HG02938 (cell line): Measurements from ENCODE around the gene AGBL1.
A peak's percentile ranks its signal among the peaks of the same experiment; 100 is the strongest.

ENCODE experiments used
- ATAC-seq: cut with Tn5 transposase; IDR thresholded peaks from one replicate; pipeline ENCODE4 v1.9.1; 2021; ENCODE audit warnings: mild to moderate bottlenecking, moderate library complexity; ENCODE audit not compliant: unreplicated experiment

The AGBL1 gene

GRCh38 chr15:86162641-86163040 lies 83.0 kb downstream of the AGBL1 start:
- no peak for ATAC-seq

- no peak for ATAC-seq
These were observed 84.1 kb downstream of the AGBL1 start for GRCh38 chr15:86163816-86164215.

GRCh38 chr15:86164232-86164898 lies 84.7 kb downstream of the AGBL1 start:
- no peak for ATAC-seq

DNA sequence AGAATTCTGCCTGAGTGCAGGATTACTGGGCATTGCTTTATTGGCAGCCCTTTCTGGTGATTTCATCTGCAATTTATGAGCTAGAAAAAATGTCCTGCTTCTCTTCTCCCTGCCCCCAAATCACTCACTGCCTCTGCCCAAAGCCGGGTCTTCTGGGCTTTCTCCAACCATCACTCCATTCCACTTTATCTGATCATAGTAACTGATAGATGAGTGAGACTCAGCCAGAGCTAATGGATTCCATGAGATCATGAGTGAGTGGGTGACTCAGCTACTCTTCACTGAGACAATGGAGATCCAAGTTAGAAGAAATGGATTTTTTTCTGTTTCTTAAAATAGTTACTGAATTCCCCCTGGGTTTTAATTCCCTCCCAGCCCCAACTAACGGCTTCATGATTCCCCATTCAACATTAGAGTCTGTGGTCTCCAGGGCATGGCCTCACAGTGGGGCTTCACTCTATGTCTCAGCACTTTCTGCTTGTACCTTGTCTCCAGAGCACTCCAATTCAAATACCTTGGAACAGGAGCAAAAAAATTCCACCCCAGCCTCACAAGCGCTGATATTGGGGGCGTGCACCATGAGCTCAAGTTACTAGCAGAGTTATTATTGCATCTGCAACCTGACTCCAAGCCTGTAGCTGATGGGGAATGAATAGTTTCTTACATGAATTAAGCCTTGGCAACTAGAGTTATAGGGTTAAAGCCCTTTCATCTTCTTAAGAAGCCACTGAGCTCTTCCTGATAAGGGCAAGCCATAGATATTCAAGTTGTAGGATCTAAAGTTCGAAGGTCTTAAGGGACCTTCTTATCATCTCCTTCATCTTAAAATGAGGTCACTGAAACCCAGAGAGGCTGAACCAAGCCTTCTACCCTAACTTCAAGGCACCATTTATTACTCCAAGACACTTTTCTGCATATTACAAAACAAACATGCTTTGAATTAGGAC lies 85.9 kb downstream of the AGBL1 start:
- no peak for ATAC-seq

- no peak for ATAC-seq
These were observed 88.2 kb downstream of the AGBL1 start for GRCh38 chr15:86167841-86168240.

DNA sequence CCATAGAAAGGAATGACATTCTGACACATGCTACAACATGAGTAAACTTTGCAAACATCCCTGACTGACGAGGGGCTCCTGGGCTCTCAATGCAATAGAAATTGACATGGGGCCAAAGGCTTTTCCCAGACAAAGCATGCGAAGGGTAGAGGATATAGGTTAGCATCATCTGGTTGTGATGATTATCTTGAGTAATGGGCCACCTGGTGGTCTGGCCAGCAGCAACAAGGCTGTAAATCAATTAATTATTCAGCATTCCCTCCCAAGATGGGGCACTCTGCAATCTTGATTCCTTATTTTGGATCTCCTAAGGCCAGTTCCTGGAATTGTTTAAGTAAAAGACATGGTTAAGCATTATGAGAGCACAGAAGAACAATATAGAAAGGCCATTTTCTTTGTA lies 99.2 kb downstream of the AGBL1 start:
- ATAC-seq, result no peak

DNA sequence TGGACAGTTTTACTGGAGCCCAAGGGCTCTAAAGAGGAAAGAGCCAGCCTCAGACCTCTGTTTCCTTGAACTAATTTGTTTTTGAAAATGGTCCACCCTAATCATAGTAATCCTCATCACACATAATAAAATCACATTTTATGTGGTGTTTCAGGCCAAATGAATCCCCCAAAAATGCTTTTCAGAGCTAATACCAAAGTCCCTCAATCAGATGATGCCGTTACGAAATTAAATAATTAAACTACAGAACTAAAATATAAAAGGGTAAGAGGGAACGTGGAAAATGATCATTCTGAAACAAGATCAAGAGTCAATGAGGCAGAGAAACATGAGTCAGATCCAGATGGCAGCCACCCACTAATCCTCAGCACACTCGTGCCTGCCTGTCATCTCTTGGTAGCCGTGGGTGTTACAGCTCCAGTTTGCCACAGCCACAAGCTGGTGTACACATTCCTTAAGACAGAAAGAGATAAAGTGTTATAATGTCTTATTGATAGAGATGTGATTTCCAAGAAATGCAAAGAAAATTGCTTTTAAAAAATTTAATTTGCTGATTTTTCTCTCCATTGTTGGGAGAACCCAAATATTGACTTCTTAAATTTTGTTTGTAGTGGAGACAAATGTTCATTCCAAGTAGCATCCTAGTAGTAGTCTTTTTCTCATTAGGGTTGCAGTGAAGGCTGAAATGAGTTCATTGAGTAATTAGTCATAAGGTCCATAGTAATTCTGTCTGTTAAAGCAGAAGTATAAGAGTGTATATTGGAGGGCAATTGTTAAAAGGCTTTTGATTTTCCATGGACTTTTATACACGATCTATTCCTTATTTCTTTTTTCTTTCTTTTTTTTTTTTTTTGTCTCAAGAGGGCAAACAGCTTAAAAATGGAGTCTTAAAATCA lies 104.2 kb downstream of the AGBL1 start:
- ATAC-seq, result peak; percentile 61

GRCh38 chr15:86193716-86194380 lies 114.2 kb downstream of the AGBL1 start:
- ATAC-seq, result no peak

- no peak for ATAC-seq
These were observed 118.1 kb downstream of the AGBL1 start for GRCh38 chr15:86197770-86198169.

GRCh38 chr15:86199467-86200145 lies 119.9 kb downstream of the AGBL1 start:
- ATAC-seq, result no peak

GRCh38 chr15:86201313-86202008 lies 121.8 kb downstream of the AGBL1 start:
- ATAC-seq, result no peak

DNA sequence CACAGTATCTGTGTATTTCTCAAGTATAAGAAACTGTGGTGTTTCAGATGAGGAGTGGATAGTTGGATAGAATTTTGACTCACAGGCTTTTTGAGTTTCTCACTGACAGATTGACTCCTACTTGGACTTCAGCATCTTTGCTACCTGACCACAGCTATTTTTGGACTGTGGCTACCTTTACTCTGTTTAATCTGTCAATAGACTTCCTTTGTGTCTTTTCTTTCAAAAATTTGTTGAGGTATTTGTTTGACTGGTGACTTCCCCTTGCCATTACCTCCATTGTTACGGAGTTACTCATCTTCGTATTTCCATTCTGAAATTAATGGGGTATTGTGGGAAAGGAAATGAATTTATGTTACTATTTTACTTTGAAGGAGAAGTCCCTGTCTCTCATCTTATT lies 123.8 kb downstream of the AGBL1 start:
- ATAC-seq, result peak; percentile 83

GRCh38 chr15:86205096-86205495 lies 125.4 kb downstream of the AGBL1 start:
- ATAC-seq, result no peak

- no peak for ATAC-seq
These were observed 133.7 kb downstream of the AGBL1 start for GRCh38 chr15:86213420-86213819.

DNA sequence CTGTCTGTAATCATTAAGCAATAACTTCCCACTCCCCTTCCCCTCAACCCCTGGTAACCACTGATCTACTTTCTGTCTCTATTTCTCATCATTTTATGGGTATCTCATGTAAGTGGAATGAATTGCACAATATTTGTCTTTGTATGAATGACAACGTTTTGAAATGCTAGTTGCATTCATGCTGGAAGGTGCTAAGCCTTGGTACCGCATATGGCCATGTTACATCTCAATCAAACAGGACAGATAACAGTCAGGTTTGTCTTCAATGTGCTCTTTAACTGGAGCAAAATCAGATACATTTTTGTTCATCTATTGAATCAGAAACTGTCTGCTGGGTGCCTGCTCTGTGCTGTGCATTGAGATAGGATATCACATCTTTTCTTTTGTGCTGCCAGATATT lies 134.2 kb downstream of the AGBL1 start:
- no peak for ATAC-seq

DNA sequence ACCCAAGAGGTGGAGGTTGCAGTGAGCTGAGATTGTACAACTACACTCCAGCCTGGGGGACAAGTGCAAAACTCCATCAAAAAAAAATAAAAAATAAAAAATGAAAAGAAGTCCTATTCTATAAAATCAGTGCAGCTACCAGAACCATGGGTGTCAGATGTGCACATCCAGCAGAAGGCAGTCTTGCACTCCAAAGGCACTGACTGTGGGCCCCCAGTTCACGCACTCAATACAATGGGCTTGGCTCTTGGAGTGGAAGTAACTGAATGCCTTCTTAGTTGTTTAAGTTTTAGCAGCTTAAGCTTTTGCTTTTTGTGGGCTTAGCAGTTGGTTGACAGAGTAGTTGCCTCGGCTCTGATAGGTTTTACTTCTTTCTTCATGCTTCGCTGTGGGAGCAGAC lies 141.4 kb downstream of the AGBL1 start:
- ATAC-seq, result no peak

DNA sequence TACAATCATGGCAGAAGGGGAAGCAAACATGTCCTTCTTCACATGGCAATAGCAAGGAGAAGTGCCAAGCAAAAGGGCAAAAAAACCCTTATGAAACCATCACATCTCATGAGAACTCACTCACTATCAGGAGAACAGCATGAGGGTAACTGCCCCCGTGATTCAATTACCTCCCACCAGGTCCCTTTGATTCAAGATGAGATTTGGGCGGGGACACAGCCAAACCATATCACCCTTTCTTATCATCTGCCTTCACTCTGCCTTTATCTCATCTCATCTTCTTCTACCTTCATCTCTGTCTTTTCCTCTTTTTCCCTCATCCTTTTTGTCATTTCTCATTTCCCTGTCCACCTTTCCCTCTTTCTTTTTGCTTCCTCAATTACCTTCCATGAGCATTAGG lies 149.6 kb downstream of the AGBL1 start:
- ATAC-seq, result no peak

- no peak for ATAC-seq
These were observed 150.3 kb downstream of the AGBL1 start for GRCh38 chr15:86229936-86230335.
